NCI-H2196 treated with DMSO at 0.1 percent for 48 hours (cell line): Measurements from ENCODE around the gene HORMAD2.
A peak's percentile ranks its signal among the peaks of the same experiment; 100 is the strongest.
"Not testable (repeated sequence)": the region's sequence is repeated elsewhere in the genome, so short reads cannot be mapped to it uniquely, and the experiment has no call there.

Source experiments
- DNase-seq: peaks from one replicate; lab custom pipeline; 2025; ENCODE audit not compliant: unreplicated experiment; lab: John Stamatoyannopoulos, UW

HORMAD2 gene

GRCh38 chr22:30187529-30188407 is 107.5 kb downstream of the HORMAD2 start:
- no peak for DNase-seq

- DNase-seq: no peak
These were observed 108.6 kb downstream of the HORMAD2 start for GRCh38 chr22:30188911-30189310.

- no peak for DNase-seq
These were observed 110.3 kb downstream of the HORMAD2 start for GRCh38 chr22:30190574-30190973.

- no peak for DNase-seq
These were observed 110.9 kb downstream of the HORMAD2 start for GRCh38 chr22:30191040-30191701.

GRCh38 chr22:30192427-30192826 is 112.2 kb downstream of the HORMAD2 start:
- DNase-seq: no peak

- no peak for DNase-seq
These were observed 112.9 kb downstream of the HORMAD2 start for GRCh38 chr22:30193031-30193775.

- DNase-seq: no peak
These were observed 115.2 kb downstream of the HORMAD2 start for GRCh38 chr22:30195245-30196140.

GRCh38 chr22:30196141-30196879 is 116.0 kb downstream of the HORMAD2 start:
- DNase-seq: peak; percentile 82

GRCh38 chr22:30196880-30197336 is 116.6 kb downstream of the HORMAD2 start:
- no peak for DNase-seq

- DNase-seq: no peak
These were observed 117.1 kb downstream of the HORMAD2 start for GRCh38 chr22:30197389-30197788.

- DNase-seq: no peak
These were observed 118.0 kb downstream of the HORMAD2 start for GRCh38 chr22:30198152-30198825.

GRCh38 chr22:30198921-30199320 is 118.7 kb downstream of the HORMAD2 start:
- no peak for DNase-seq

GRCh38 chr22:30200905-30201304 is 120.6 kb downstream of the HORMAD2 start:
- not testable (repeated sequence) for DNase-seq

GRCh38 chr22:30201945-30202344 is 121.7 kb downstream of the HORMAD2 start:
- DNase-seq: no peak

GRCh38 chr22:30202531-30203006 is 122.3 kb downstream of the HORMAD2 start:
- DNase-seq: no peak

GRCh38 chr22:30204015-30204741 is 123.9 kb downstream of the HORMAD2 start:
- DNase-seq: no peak

GRCh38 chr22:30204742-30205111 is 124.5 kb downstream of the HORMAD2 start:
- no peak for DNase-seq

- DNase-seq: no peak
These were observed 125.2 kb downstream of the HORMAD2 start for GRCh38 chr22:30205281-30206115.
